ENCODE data around the gene BSN. TPM values are rescaled to one million over a fixed set of nuclear protein-coding genes. Genes with fewer than 3 reads are reported as not detected.

The BSN gene
- total and polyA plus RNA-seq, 4 donors, result 0.08 to 0.75 (median 0.42) TPM; not detected in 1

- intact Hi-C loops (cut with DNase I), result no loop called here
- Histone ChIP-seq H3K4me3 (ENCODE audit: low read length in 2 of 2) (no peak overlapping the region), H3K4me1 (ENCODE audit: control insufficient read depth in 1 of 2, insufficient read depth in 2 of 2, low read length in 2 of 2) (no peaks in the 10 kb centered on the region), H3K36me3 (ENCODE audit: control insufficient read depth in 1 of 2, insufficient read depth in 2 of 2, low read length in 1 of 2) (no peaks in the 10 kb centered on the region), H3K27ac (ENCODE audit: low read depth in 1 of 2, low read length in 2 of 2) (no peak overlapping the region), H3K27me3 (ENCODE audit: control insufficient read depth in 1 of 2, insufficient read depth in 2 of 2, low read length in 1 of 2) (no peaks in the 10 kb centered on the region), H3K9me3 (ENCODE audit: control insufficient read depth, low read length) (no peaks in the 10 kb centered on the region)
- DNase-seq (no peak), ATAC-seq (ENCODE audit: low FRiP score) (no peak)
- WGBS, 2 donors, result 24 to 26% methylated on average over 6 of the region's 6 CpGs
These were observed 62.2 kb downstream of the BSN start for GRCh38 chr3:49616491-49616941.

- WGBS, 2 donors, result 94 to 98% methylated on average over 7 of the region's 7 CpGs
- ATAC-seq (ENCODE audit: low FRiP score), result no peak
- H3K27ac ChIP-seq (ENCODE audit: low read depth in 1 of 2, low read length in 2 of 2), result no peak overlapping the region
- intact Hi-C loops (cut with DNase I), result no loop called here
- no peak for DNase-seq
- H3K4me3 ChIP-seq (ENCODE audit: low read length in 2 of 2), result no peak overlapping the region
- no peaks in the 10 kb centered on the region for H3K27me3 ChIP-seq (ENCODE audit: control insufficient read depth in 1 of 2, insufficient read depth in 2 of 2, low read length in 1 of 2)
- H3K4me1 ChIP-seq (ENCODE audit: control insufficient read depth in 1 of 2, insufficient read depth in 2 of 2, low read length in 2 of 2), result no peaks in the 10 kb centered on the region
- H3K9me3 ChIP-seq (ENCODE audit: control insufficient read depth, low read length), result no peaks in the 10 kb centered on the region
- no peaks in the 10 kb centered on the region for H3K36me3 ChIP-seq (ENCODE audit: control insufficient read depth in 1 of 2, insufficient read depth in 2 of 2, low read length in 1 of 2)
These were observed 63.2 kb downstream of the BSN start for GRCh38 chr3:49617390-49618013.

GRCh38 chr3:49618412-49618811 lies 64.1 kb downstream of the BSN start:
- no peak overlapping the region for H3K4me3 ChIP-seq (ENCODE audit: low read length in 2 of 2)
- ATAC-seq (ENCODE audit: low FRiP score) (no peak), DNase-seq (no peak)
- H3K27me3 ChIP-seq (ENCODE audit: control insufficient read depth in 1 of 2, insufficient read depth in 2 of 2, low read length in 1 of 2), result no peaks in the 10 kb centered on the region
- no peaks in the 10 kb centered on the region for H3K9me3 ChIP-seq (ENCODE audit: control insufficient read depth, low read length)
- 50 to 57% methylated on average over 4 of the region's 4 CpGs for WGBS, 2 donors
- intact Hi-C loops (cut with DNase I), result no loop called here
- H3K4me1 ChIP-seq (ENCODE audit: control insufficient read depth in 1 of 2, insufficient read depth in 2 of 2, low read length in 2 of 2), result no peaks in the 10 kb centered on the region
- no peak overlapping the region for H3K27ac ChIP-seq (ENCODE audit: low read depth in 1 of 2, low read length in 2 of 2)
- no peaks in the 10 kb centered on the region for H3K36me3 ChIP-seq (ENCODE audit: control insufficient read depth in 1 of 2, insufficient read depth in 2 of 2, low read length in 1 of 2)

GRCh38 chr3:49619649-49620048 lies 65.4 kb downstream of the BSN start:
- ATAC-seq (ENCODE audit: low FRiP score), result no peak
- DNase-seq, result no peak
- Histone ChIP-seq H3K4me1 (ENCODE audit: control insufficient read depth in 1 of 2, insufficient read depth in 2 of 2, low read length in 2 of 2) (no peaks in the 10 kb centered on the region), H3K9me3 (ENCODE audit: control insufficient read depth, low read length) (no peaks in the 10 kb centered on the region), H3K27ac (ENCODE audit: low read depth in 1 of 2, low read length in 2 of 2) (no peak overlapping the region), H3K27me3 (ENCODE audit: control insufficient read depth in 1 of 2, insufficient read depth in 2 of 2, low read length in 1 of 2) (no peaks in the 10 kb centered on the region), H3K4me3 (ENCODE audit: low read length in 2 of 2) (no peak overlapping the region), H3K36me3 (ENCODE audit: control insufficient read depth in 1 of 2, insufficient read depth in 2 of 2, low read length in 1 of 2) (no peaks in the 10 kb centered on the region)
- intact Hi-C loops (cut with DNase I), result no loop called here
- 83 to 87% methylated on average over 5 of the region's 5 CpGs for WGBS, 2 donors

- WGBS, 2 donors, result 93% methylated on average over 8 of the region's 8 CpGs
- no peak for DNase-seq
These were observed 66.5 kb downstream of the BSN start for GRCh38 chr3:49620728-49621127.

GRCh38 chr3:49623071-49623470 lies 68.8 kb downstream of the BSN start:
- DNase-seq (peak in 1 of 2 donors; percentile 15), ATAC-seq (ENCODE audit: low FRiP score) (no peak)
- no peak overlapping the region for H3K27ac ChIP-seq (ENCODE audit: low read depth in 1 of 2, low read length in 2 of 2)
- H3K27me3 ChIP-seq (ENCODE audit: control insufficient read depth in 1 of 2, insufficient read depth in 2 of 2, low read length in 1 of 2), result no peaks in the 10 kb centered on the region
- intact Hi-C loops (cut with DNase I), result no loop called here
- no peaks in the 10 kb centered on the region for H3K4me1 ChIP-seq (ENCODE audit: control insufficient read depth in 1 of 2, insufficient read depth in 2 of 2, low read length in 2 of 2)
- H3K4me3 ChIP-seq (ENCODE audit: low read length in 2 of 2), result no peak overlapping the region
- H3K36me3 ChIP-seq (ENCODE audit: control insufficient read depth in 1 of 2, insufficient read depth in 2 of 2, low read length in 1 of 2), result no peaks in the 10 kb centered on the region
- no peaks in the 10 kb centered on the region for H3K9me3 ChIP-seq (ENCODE audit: control insufficient read depth, low read length)
- WGBS, 2 donors, result 83 to 88% methylated on average over 1 of the region's 1 CpG

More at GRCh38 chr3:49620728-49621127, 66.5 kb downstream of the BSN start:
- no peaks in the 10 kb centered on the region for H3K27me3 ChIP-seq (ENCODE audit: control insufficient read depth in 1 of 2, insufficient read depth in 2 of 2, low read length in 1 of 2)
- no peaks in the 10 kb centered on the region for H3K9me3 ChIP-seq (ENCODE audit: control insufficient read depth, low read length)
- no peak overlapping the region for H3K27ac ChIP-seq (ENCODE audit: low read depth in 1 of 2, low read length in 2 of 2)
- H3K4me3 ChIP-seq (ENCODE audit: low read length in 2 of 2), result no peak overlapping the region
- no peak for ATAC-seq (ENCODE audit: low FRiP score)
- H3K4me1 ChIP-seq (ENCODE audit: control insufficient read depth in 1 of 2, insufficient read depth in 2 of 2, low read length in 2 of 2), result no peaks in the 10 kb centered on the region
- H3K36me3 ChIP-seq (ENCODE audit: control insufficient read depth in 1 of 2, insufficient read depth in 2 of 2, low read length in 1 of 2), result no peaks in the 10 kb centered on the region
- intact Hi-C loops (cut with DNase I), result no loop called here

GRCh38 chr3:49625071-49625470 lies 70.8 kb downstream of the BSN start:
- Histone ChIP-seq H3K36me3 (ENCODE audit: control insufficient read depth in 1 of 2, insufficient read depth in 2 of 2, low read length in 1 of 2) (no peaks in the 10 kb centered on the region), H3K27ac (ENCODE audit: low read depth in 1 of 2, low read length in 2 of 2) (no peak overlapping the region), H3K4me1 (ENCODE audit: control insufficient read depth in 1 of 2, insufficient read depth in 2 of 2, low read length in 2 of 2) (no peaks in the 10 kb centered on the region), H3K27me3 (ENCODE audit: control insufficient read depth in 1 of 2, insufficient read depth in 2 of 2, low read length in 1 of 2) (no peaks in the 10 kb centered on the region), H3K9me3 (ENCODE audit: control insufficient read depth, low read length) (no peaks in the 10 kb centered on the region), H3K4me3 (ENCODE audit: low read length in 2 of 2) (no peak overlapping the region)
- no peak for ATAC-seq (ENCODE audit: low FRiP score)
- DNase-seq, result peak in 1 of 2 donors; percentile 63
- intact Hi-C loops (cut with DNase I), result no loop called here
- WGBS, 2 donors, result 95% methylated on average over 13 of the region's 13 CpGs

- WGBS, 2 donors, result 67% methylated on average over 8 of the region's 8 CpGs
- intact Hi-C loops (cut with DNase I), result no loop called here
- ATAC-seq (ENCODE audit: low FRiP score), result no peak
These were observed 71.9 kb downstream of the BSN start for GRCh38 chr3:49626101-49626581.

GRCh38 chr3:49626796-49627195 lies 72.5 kb downstream of the BSN start:
- intact Hi-C loops (cut with DNase I), result no loop called here
- no peaks in the 10 kb centered on the region for H3K36me3 ChIP-seq (ENCODE audit: control insufficient read depth in 1 of 2, insufficient read depth in 2 of 2, low read length in 1 of 2)
- H3K4me3 ChIP-seq (ENCODE audit: low read length in 2 of 2), result no peak overlapping the region
- ATAC-seq (ENCODE audit: low FRiP score) (no peak), DNase-seq (no peak)
- no peaks in the 10 kb centered on the region for H3K4me1 ChIP-seq (ENCODE audit: control insufficient read depth in 1 of 2, insufficient read depth in 2 of 2, low read length in 2 of 2)
- H3K27ac ChIP-seq (ENCODE audit: low read depth in 1 of 2, low read length in 2 of 2), result no peak overlapping the region
- 70 to 95% methylated on average over 1 of the region's 1 CpG for WGBS, 2 donors
- H3K9me3 ChIP-seq (ENCODE audit: control insufficient read depth, low read length), result peaks cover 2% of the 10 kb centered on the region
- no peaks in the 10 kb centered on the region for H3K27me3 ChIP-seq (ENCODE audit: control insufficient read depth in 1 of 2, insufficient read depth in 2 of 2, low read length in 1 of 2)

More at GRCh38 chr3:49626101-49626581, 71.9 kb downstream of the BSN start:
- no peaks in the 10 kb centered on the region for H3K4me1 ChIP-seq (ENCODE audit: control insufficient read depth in 1 of 2, insufficient read depth in 2 of 2, low read length in 2 of 2)
- H3K27ac ChIP-seq (ENCODE audit: low read depth in 1 of 2, low read length in 2 of 2), result no peak overlapping the region
- H3K4me3 ChIP-seq (ENCODE audit: low read length in 2 of 2), result no peak overlapping the region
- no peaks in the 10 kb centered on the region for H3K27me3 ChIP-seq (ENCODE audit: control insufficient read depth in 1 of 2, insufficient read depth in 2 of 2, low read length in 1 of 2)
- DNase-seq, result peak in 1 of 2 donors; percentile 25
- no peaks in the 10 kb centered on the region for H3K36me3 ChIP-seq (ENCODE audit: control insufficient read depth in 1 of 2, insufficient read depth in 2 of 2, low read length in 1 of 2)
- H3K9me3 ChIP-seq (ENCODE audit: control insufficient read depth, low read length), result no peaks in the 10 kb centered on the region
